Progenitor cell of endocrine pancreas (in vitro differentiated cells): Measurements from ENCODE around the gene PLEK2. TPM values are rescaled to one million over a fixed set of nuclear protein-coding genes. Genes with fewer than 3 reads are reported as not detected.

Source experiments
- DNase-seq: peaks from one replicate; pipeline ENCODE4 v3.0.0; 2021; ENCODE audit warnings: low spot score; ENCODE audit not compliant: unreplicated experiment
- H3K27ac Mint-ChIP-seq: 2 replicates; pipeline ENCODE4 v1.8.0; 2021; ENCODE audit warnings: mild to moderate bottlenecking, moderate library complexity, mixed read lengths
- H3K27me3 Mint-ChIP-seq: 2 replicates; pipeline ENCODE4 v1.8.0; 2021; ENCODE audit warnings: mixed read lengths
- H3K36me3 Mint-ChIP-seq: 2 replicates; pipeline ENCODE4 v1.8.0; 2022; ENCODE audit warnings: mixed read lengths; ENCODE audit not compliant: insufficient read depth
- H3K4me1 Mint-ChIP-seq: 2 replicates; pipeline ENCODE4 v1.8.0; 2021; ENCODE audit warnings: low read depth, mixed read lengths
- H3K4me3 Mint-ChIP-seq: 2 replicates; pipeline ENCODE4 v1.8.0; 2021; ENCODE audit warnings: low read depth, mild to moderate bottlenecking, moderate library complexity, mixed read lengths
- H3K9me3 Mint-ChIP-seq: 2 replicates; pipeline ENCODE4 v1.8.0; 2021; ENCODE audit warnings: low read depth, mixed read lengths
- CTCF ChIP-seq: fragments of 200-600 bp; sonication (generic); IDR thresholded peaks from one replicate; pipeline ENCODE4 v1.5.0; 2021; ENCODE audit warnings: antibody characterized with exemption, mild to moderate bottlenecking; ENCODE audit not compliant: unreplicated experiment
- total RNA-seq: library from RNA; stranded (reverse); gene quantifications from 2 replicates; pipeline ENCODE4 v1.2.1, GENCODE V29; 2021

Gene PLEK2
- total RNA-seq, 1 donor from 2014 or later: 0.89 TPM

- H3K9me3 Mint-ChIP-seq: no peaks in the 10 kb centered on the region
- no peak for TF ChIP-seq CTCF
- no peak for DNase-seq
- H3K36me3 Mint-ChIP-seq: no peaks in the 10 kb centered on the region
- no peak overlapping the region for H3K27ac Mint-ChIP-seq
- no peak overlapping the region for H3K4me3 Mint-ChIP-seq
- H3K4me1 Mint-ChIP-seq: peaks cover 36% of the 10 kb centered on the region
- H3K27me3 Mint-ChIP-seq: no peaks in the 10 kb centered on the region
These were observed 30.4 kb upstream of the PLEK2 start for GRCh38 chr14:67442139-67442906.

GRCh38 chr14:67441672-67442071 is 29.7 kb upstream of the PLEK2 start:
- Mint-ChIP-seq H3K27me3 (no peaks in the 10 kb centered on the region), H3K4me3 (no peak overlapping the region), H3K9me3 (no peaks in the 10 kb centered on the region), H3K36me3 (no peaks in the 10 kb centered on the region), H3K4me1 (peaks cover 33% of the 10 kb centered on the region), H3K27ac (no peak overlapping the region)
- no peak for DNase-seq
- TF ChIP-seq CTCF: no peak

- no peaks in the 10 kb centered on the region for H3K27me3 Mint-ChIP-seq
These were observed 29.3 kb upstream of the PLEK2 start for GRCh38 chr14:67441256-67441655.

GRCh38 chr14:67440513-67440912 is 28.5 kb upstream of the PLEK2 start:
- no peak for TF ChIP-seq CTCF
- no peaks in the 10 kb centered on the region for H3K36me3 Mint-ChIP-seq
- no peak overlapping the region for H3K4me3 Mint-ChIP-seq
- peak overlapping the region; percentile 84 for H3K27ac Mint-ChIP-seq
- H3K4me1 Mint-ChIP-seq: peaks cover 27% of the 10 kb centered on the region
- DNase-seq: no peak
- H3K9me3 Mint-ChIP-seq: no peaks in the 10 kb centered on the region
- H3K27me3 Mint-ChIP-seq: peaks cover 3% of the 10 kb centered on the region

More at GRCh38 chr14:67441256-67441655, 29.3 kb upstream of the PLEK2 start:
- Mint-ChIP-seq H3K4me3 (no peak overlapping the region), H3K27ac (peak overlapping the region; percentile 16), H3K9me3 (no peaks in the 10 kb centered on the region), H3K4me1 (peaks cover 29% of the 10 kb centered on the region), H3K36me3 (no peaks in the 10 kb centered on the region)
- no peak for TF ChIP-seq CTCF
- DNase-seq: no peak

- no peaks in the 10 kb centered on the region for H3K36me3 Mint-ChIP-seq
- TF ChIP-seq CTCF: no peak
- H3K27ac Mint-ChIP-seq: no peak overlapping the region
- DNase-seq: no peak
- no peak overlapping the region for H3K4me3 Mint-ChIP-seq
- no peaks in the 10 kb centered on the region for H3K9me3 Mint-ChIP-seq
- peaks cover 25% of the 10 kb centered on the region for H3K4me1 Mint-ChIP-seq
- H3K27me3 Mint-ChIP-seq: peaks cover 6% of the 10 kb centered on the region
These were observed 27.0 kb upstream of the PLEK2 start for GRCh38 chr14:67438969-67439368.
